ENCODE results near the gene CACNA1C.

GRCh38 chr12:2529807-2530206 lies 477.0 kb downstream of the CACNA1C start:
- TF ChIP-seq CTCF (IDR thresholded peaks at IDR 0.05) (no peak), POLR2AphosphoS5 (IDR thresholded peaks at IDR 0.05) (no peak), EP300 (IDR thresholded peaks at IDR 0.05) (no peak)

Data from upper lobe of left lung (tissue), 4 donors.